GM12878 (cell line): ENCODE measurements around the gene CYB5D1. TPM values are rescaled to one million over a fixed set of nuclear protein-coding genes. Genes with fewer than 3 reads are reported as not detected.

Experiments used
- BCL3 ChIP-seq: IDR thresholded peaks from 2 replicates; pipeline ENCODE4 v1.6.1; 2011; ENCODE audit warnings: borderline replicate concordance, low read depth, mild to moderate bottlenecking, moderate library complexity, low read length; ENCODE audit not compliant: insufficient read depth, poor library complexity, severe bottlenecking
- CBX5 ChIP-seq: sonication (generic); IDR thresholded peaks from 2 replicates; pipeline ENCODE4 v1.6.1; 2016; ENCODE audit warnings: low read depth, moderate library complexity, mild to moderate bottlenecking, inconsistent platforms
- CEBPB ChIP-seq, 2 experiments: fragments of 150-350 bp in 1 of 2; IDR thresholded peaks; 2 replicates each; pipeline ENCODE4 v1.6.1; 2012 to 2014; ENCODE audit warnings: low read depth in 2 of 2, low read length in 2 of 2, borderline replicate concordance in 1 of 2, inconsistent platforms in 1 of 2
- IRF5 ChIP-seq: fragments of 450-650 bp; IDR thresholded peaks from 2 replicates; pipeline ENCODE4 v1.6.1; 2017; ENCODE audit warnings: borderline replicate concordance
- MEF2A ChIP-seq: IDR thresholded peaks from 2 replicates; pipeline ENCODE4 v1.6.1; 2011; ENCODE audit warnings: low read depth, mild to moderate bottlenecking, low read length, moderate library complexity; ENCODE audit not compliant: insufficient read depth
- POU2F2 ChIP-seq: IDR thresholded peaks from 3 replicates; pipeline ENCODE4 v1.6.1; 2011; ENCODE audit warnings: low read depth, mild to moderate bottlenecking, low read length, borderline replicate concordance
- RBBP5 ChIP-seq: fragments of 200-600 bp; sonication (generic); conservative IDR thresholded peaks from 2 replicates; pipeline ENCODE4 v1.6.1; 2016
- RELA ChIP-seq: fragments of 450-650 bp; IDR thresholded peaks from 2 replicates; pipeline ENCODE4 v1.8.0; 2014; ENCODE audit warnings: borderline replicate concordance; ENCODE audit not compliant: partially characterized antibody
- RUNX3 ChIP-seq: IDR thresholded peaks from 2 replicates; pipeline ENCODE4 v1.6.1; 2012; ENCODE audit warnings: low read length, inconsistent platforms
- polyA plus RNA-seq, 11 experiments: library from polyadenylated mRNA; depleted of rRNA in 4 of 11; unstranded in 6 of 11; stranded (reverse) in 5 of 11; fragments of >200 nt; fragmentation: Nextera tagmentation in 4 of 11; fragmentation: Illumina TruSeq in 1 of 11; extraction: Ambion mirVana in 4 of 11; extraction: Trizol in 1 of 11; gene quantifications; 1 replicate in 1 of 11; 2 replicates in 10 of 11; pipeline versions ENCODE4 v1.2.1 to v1.2.3, GENCODE V29; 2011 to 2016; ENCODE audit warnings: inconsistent platforms in 2 of 11, missing spikeins in 2 of 11, low read depth in 1 of 11
- total RNA-seq, 4 experiments: library from RNA; depleted of rRNA in 3 of 4; stranded (reverse); fragments of >200 nt in 3 of 4; fragmentation: Illumina TruSeq in 1 of 4; extraction: Trizol in 1 of 4; gene quantifications; 2 replicates each; pipeline versions ENCODE4 v1.2.1 to v1.2.3, GENCODE V29; 2013 to 2021

CYB5D1 gene
- total and polyA plus RNA-seq, 10 of the 15 experiments (the other 5 are each of a cell fraction or from before 2014, with no cell fraction given) = 1.6 to 8.7 (median 6.4) TPM

- TF ChIP-seq MEF2A (no peak), IRF5 (no peak), RELA (no peak), RBBP5 (no peak), BCL3 (no peak), CBX5 (no peak), CEBPB (IDR thresholded peaks at IDR 0.05; ENCODE audit: borderline replicate concordance in 1 of 2, low read depth in 2 of 2, low read length in 2 of 2) (no peak), POU2F2 (no peak), RUNX3 (no peak)
Observed at GRCh38 chr17:7881276-7882054, 23.7 kb downstream of the CYB5D1 start (continued).
